Kidney epithelial cell (primary cell): ENCODE results near the gene TRIP13. TPM values are rescaled to one million over a fixed set of nuclear protein-coding genes. Genes with fewer than 3 reads are reported as not detected.
"Not testable (repeated sequence)": the region's sequence is repeated elsewhere in the genome, so short reads cannot be mapped to it uniquely, and the experiment has no call there.

Experiments used
- DNase-seq: peaks from one replicate; pipeline ENCODE4 v3.0.0-alpha.2; 2010; ENCODE audit warnings: low read depth
- H3K27me3 ChIP-seq: 2 replicates; pipeline ENCODE4 v1.6.0; 2011; ENCODE audit warnings: low read length; ENCODE audit not compliant: control insufficient read depth, insufficient read depth
- H3K36me3 ChIP-seq: 2 replicates; pipeline ENCODE4 v1.5.1; 2011; ENCODE audit warnings: low read length; ENCODE audit not compliant: control insufficient read depth, insufficient read depth
- H3K4me3 ChIP-seq: 2 replicates; pipeline ENCODE4 v1.5.1; 2011; ENCODE audit warnings: low read depth, mild to moderate bottlenecking, control low read depth, low read length
- CTCF ChIP-seq: IDR thresholded peaks from 2 replicates; pipeline ENCODE4 v1.5.1; 2011; ENCODE audit warnings: mild to moderate bottlenecking, moderate library complexity, low read length, control low read depth, inconsistent platforms; ENCODE audit not compliant: insufficient read depth, poor library complexity, severe bottlenecking
- total RNA-seq: library from RNA; depleted of rRNA; stranded (reverse); fragments of >200 nt; gene quantifications from 2 replicates; pipeline ENCODE4 v1.2.3, GENCODE V29; 2015

Gene TRIP13
- total RNA-seq, 1 donor from 2014 or later, result 7.4 TPM

- peaks cover 37% of the 10 kb centered on the region for H3K27me3 ChIP-seq
- H3K4me3 ChIP-seq, result no peak overlapping the region
- H3K36me3 ChIP-seq, result no peaks in the 10 kb centered on the region
- DNase-seq, result no peak
- no peak for TF ChIP-seq CTCF
These were observed 40.0 kb upstream of the TRIP13 start for GRCh38 chr5:852431-853401.

- not testable (repeated sequence) for H3K4me3 ChIP-seq
These were observed 39.1 kb upstream of the TRIP13 start for GRCh38 chr5:853416-854090.

GRCh38 chr5:854217-854616 lies 38.5 kb upstream of the TRIP13 start:
- Histone ChIP-seq H3K36me3 (no peaks in the 10 kb centered on the region), H3K27me3 (peaks cover 37% of the 10 kb centered on the region), H3K4me3 (no peak overlapping the region)
- no peak for TF ChIP-seq CTCF
- DNase-seq, result no peak

More at GRCh38 chr5:853416-854090, 39.1 kb upstream of the TRIP13 start:
- H3K27me3 ChIP-seq, result peaks cover 37% of the 10 kb centered on the region
- H3K36me3 ChIP-seq, DNase-seq: not testable (repeated sequence)

GRCh38 chr5:854966-855743 lies 37.5 kb upstream of the TRIP13 start:
- no peak for TF ChIP-seq CTCF
- DNase-seq, result no peak
- Histone ChIP-seq H3K27me3 (peaks cover 28% of the 10 kb centered on the region), H3K4me3 (no peak overlapping the region), H3K36me3 (no peaks in the 10 kb centered on the region)

- DNase-seq, result no peak
- peaks cover 20% of the 10 kb centered on the region for H3K27me3 ChIP-seq
- H3K36me3 ChIP-seq, result no peaks in the 10 kb centered on the region
- no peak for TF ChIP-seq CTCF
- no peak overlapping the region for H3K4me3 ChIP-seq
These were observed 36.7 kb upstream of the TRIP13 start for GRCh38 chr5:855771-856530.
